NCI-H1417 treated with DMSO at 0.1 percent for 48 hours (cell line): ENCODE measurements around the gene MAP3K19.
"Not testable (repeated sequence)": the region's sequence is repeated elsewhere in the genome, so short reads cannot be mapped to it uniquely, and the experiment has no call there.

Experiments used
- DNase-seq: peaks from one replicate; lab custom pipeline; 2025; lab: John Stamatoyannopoulos, UW

Gene MAP3K19

GRCh38 chr2:135050684-135051083 lies 3.4 kb upstream of the MAP3K19 start:
- no peak for DNase-seq

- DNase-seq = no peak
Observed at GRCh38 chr2:135050132-135050531, 2.9 kb upstream of the MAP3K19 start.

- no peak for DNase-seq
Observed at GRCh38 chr2:135048122-135048521, 875 bp upstream of the MAP3K19 start.

- no peak for DNase-seq
Observed at GRCh38 chr2:135043345-135043744, 3.9 kb downstream of the MAP3K19 start.

- DNase-seq = no peak
Observed at GRCh38 chr2:135037831-135038230, 9.4 kb downstream of the MAP3K19 start.

- not testable (repeated sequence) for DNase-seq
Observed at GRCh38 chr2:135033216-135033615, 14.0 kb downstream of the MAP3K19 start.

- no peak for DNase-seq
Observed at GRCh38 chr2:135030826-135031225, 16.4 kb downstream of the MAP3K19 start.

- no peak for DNase-seq
Observed at GRCh38 chr2:135029481-135030134, 17.6 kb downstream of the MAP3K19 start.

GRCh38 chr2:135023886-135024485 lies 23.3 kb downstream of the MAP3K19 start:
- DNase-seq = no peak

- DNase-seq = no peak
Observed at GRCh38 chr2:135022952-135023880, 24.0 kb downstream of the MAP3K19 start.

- no peak for DNase-seq
Observed at GRCh38 chr2:135021618-135022017, 25.6 kb downstream of the MAP3K19 start.

GRCh38 chr2:135011633-135012032 lies 35.6 kb downstream of the MAP3K19 start:
- DNase-seq = no peak

- no peak for DNase-seq
Observed at GRCh38 chr2:135010200-135010942, 36.9 kb downstream of the MAP3K19 start.

GRCh38 chr2:135009339-135009738 lies 37.9 kb downstream of the MAP3K19 start:
- DNase-seq = no peak

- no peak for DNase-seq
Observed at GRCh38 chr2:135005753-135006152, 41.5 kb downstream of the MAP3K19 start.

- DNase-seq = no peak
Observed at GRCh38 chr2:135004005-135004746, 43.1 kb downstream of the MAP3K19 start.

- DNase-seq = no peak
Observed at GRCh38 chr2:135002836-135003235, 44.4 kb downstream of the MAP3K19 start.

- DNase-seq = no peak
Observed at GRCh38 chr2:134999521-134999920, 47.7 kb downstream of the MAP3K19 start.

GRCh38 chr2:134988994-134989605 lies 58.1 kb downstream of the MAP3K19 start:
- DNase-seq = no peak

GRCh38 chr2:134985061-134985460 lies 62.2 kb downstream of the MAP3K19 start:
- no peak for DNase-seq

GRCh38 chr2:134982603-134983002 lies 64.6 kb downstream of the MAP3K19 start:
- DNase-seq = no peak
